K562 (cell line): Measurements from ENCODE around the gene EMID1. TPM values are rescaled to one million over a fixed set of nuclear protein-coding genes. Genes with fewer than 3 reads are reported as not detected.
A peak's percentile ranks its signal among the peaks of the same experiment; 100 is the strongest.

Source experiments
- BRD9 ChIP-seq: fragments of 450-650 bp; IDR thresholded peaks from 2 replicates; pipeline ENCODE4 v1.6.1; 2018; ENCODE audit warnings: low read depth; ENCODE audit not compliant: partially characterized antibody
- CTCFL ChIP-seq: IDR thresholded peaks from 2 replicates; pipeline ENCODE4 v1.6.1; 2011; ENCODE audit warnings: borderline replicate concordance, low read depth, mild to moderate bottlenecking, moderate library complexity, low read length; ENCODE audit not compliant: insufficient read depth, poor library complexity, severe bottlenecking
- GMEB1 ChIP-seq: fragments of 250-450 bp; sonication (Bioruptor Pico); IDR thresholded peaks from 2 replicates; pipeline ENCODE4 v1.4.0; 2020; ENCODE audit warnings: mild to moderate bottlenecking
- HSF4 ChIP-seq: fragments of 250-450 bp; sonication (Bioruptor Pico); IDR thresholded peaks from 2 replicates; pipeline ENCODE4 v2.1.2; 2022; ENCODE audit warnings: mild to moderate bottlenecking, moderate library complexity, borderline replicate concordance
- KDM1A ChIP-seq, 2 experiments: fragments of 450-650 bp; IDR thresholded peaks; 2 replicates each; pipeline ENCODE4 v1.6.1; 2016; ENCODE audit warnings: mild to moderate bottlenecking in 2 of 2
- MCM2 ChIP-seq: fragments of 450-650 bp; IDR thresholded peaks from 2 replicates; pipeline ENCODE4 v1.6.1; 2017; ENCODE audit warnings: low read depth, mild to moderate bottlenecking
- NCOA6 ChIP-seq: fragments of 450-650 bp; IDR thresholded peaks from 2 replicates; pipeline ENCODE4 v1.6.1; 2017; ENCODE audit warnings: mild to moderate bottlenecking
- PHB2 ChIP-seq: fragments of 450-650 bp; IDR thresholded peaks from 2 replicates; pipeline ENCODE4 v1.6.1; 2017; ENCODE audit warnings: low read depth
- PHTF2 ChIP-seq: fragments of 250-450 bp; sonication (Bioruptor Pico); IDR thresholded peaks from 2 replicates; pipeline ENCODE4 v1.5.0; 2021; ENCODE audit warnings: mild to moderate bottlenecking
- polyA plus RNA-seq, 8 experiments: library from polyadenylated mRNA; depleted of rRNA in 4 of 8; stranded (reverse) in 5 of 8; unstranded in 3 of 8; fragments of >200 nt; fragmentation: Nextera tagmentation in 2 of 8; fragmentation: Illumina TruSeq in 1 of 8; extraction: Ambion mirVana in 2 of 8; extraction: Trizol in 1 of 8; gene quantifications; 2 replicates each; pipeline versions ENCODE4 v1.2.1 to v1.2.3, GENCODE V29; 2011 to 2014; ENCODE audit warnings: inconsistent platforms in 1 of 8, missing spikeins in 1 of 8
- total RNA-seq, 7 experiments: library from RNA; depleted of rRNA in 6 of 7; stranded (reverse); fragments of >200 nt in 6 of 7; fragmentation: Illumina TruSeq in 2 of 7; extraction: Trizol in 2 of 7; gene quantifications; 2 replicates each; pipeline versions ENCODE4 v1.2.1 to v1.2.3, GENCODE V29; 2011 to 2021; ENCODE audit warnings: low replicate concordance in 1 of 7
- TF ChIP-seq, protein P1 (sequence below): sonication (generic); formaldehyde crosslinking; IDR thresholded peaks from 2 replicates; pipeline ENCODE4 v1.8.1; 2023; ENCODE audit warnings: mild to moderate bottlenecking, missing genetic modification reagents
- TF ChIP-seq, protein P2 (sequence below): fragments of 450-650 bp; formaldehyde crosslinking; IDR thresholded peaks from 2 replicates; pipeline ENCODE4 v1.4.0; 2020; ENCODE audit warnings: mild to moderate bottlenecking, moderate library complexity

EMID1 gene
- total and polyA plus RNA-seq, 9 of the 15 experiments (the other 6 are each of a cell fraction or from before 2014, with no cell fraction given), result 0.15 to 7.2 (median 2.7) TPM

DNA sequence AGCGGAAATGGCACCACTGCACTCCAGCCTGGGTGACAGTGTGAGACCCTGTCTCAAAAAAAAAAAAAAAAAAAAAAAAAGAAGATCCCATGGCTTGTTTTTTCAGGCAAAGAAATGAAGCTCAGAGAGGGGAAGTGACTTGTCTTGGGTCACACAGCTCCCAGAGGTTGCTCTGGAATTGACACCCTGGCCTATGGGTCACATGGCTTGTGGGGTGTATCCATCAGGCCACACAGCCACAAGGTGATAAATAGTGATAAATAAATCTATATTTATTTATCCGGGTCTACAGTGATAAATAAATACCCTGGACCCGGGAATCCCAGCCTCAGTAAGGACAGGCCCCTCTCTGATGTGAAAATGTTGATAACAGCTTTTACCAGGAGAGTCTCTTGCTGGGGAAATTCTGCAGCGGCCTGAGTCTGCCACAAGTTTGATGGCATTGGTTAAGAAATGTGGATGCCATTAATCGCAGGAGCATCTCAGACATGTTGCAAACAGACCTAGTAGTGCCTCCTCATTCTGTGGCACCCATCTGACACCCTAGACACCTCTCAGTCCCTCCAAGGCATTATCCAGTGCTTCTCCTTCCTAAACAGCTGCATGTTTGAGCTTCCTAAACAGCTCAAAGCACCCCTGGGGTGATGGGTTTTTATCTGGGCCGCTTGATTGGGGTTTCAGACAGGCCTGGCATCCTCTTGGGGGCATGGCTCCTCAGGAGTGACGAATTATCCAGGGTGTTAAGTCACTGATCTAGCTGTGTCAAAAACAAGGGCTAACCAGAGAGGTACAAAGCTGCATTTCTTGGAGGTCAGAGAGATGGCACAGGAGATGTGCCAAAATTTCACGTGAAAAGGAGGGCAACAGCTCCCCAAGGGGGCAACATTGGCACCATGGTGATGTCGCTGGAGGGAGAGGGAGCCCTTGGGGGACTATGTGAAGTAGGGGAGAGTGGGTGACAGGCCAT lies 1.9 kb upstream of the EMID1 start (continued):
- no peak for TF ChIP-seq PHB2
- TF ChIP-seq PHTF2 (CRISPR knock-in tag), result no peak
- TF ChIP-seq, protein P1, sequence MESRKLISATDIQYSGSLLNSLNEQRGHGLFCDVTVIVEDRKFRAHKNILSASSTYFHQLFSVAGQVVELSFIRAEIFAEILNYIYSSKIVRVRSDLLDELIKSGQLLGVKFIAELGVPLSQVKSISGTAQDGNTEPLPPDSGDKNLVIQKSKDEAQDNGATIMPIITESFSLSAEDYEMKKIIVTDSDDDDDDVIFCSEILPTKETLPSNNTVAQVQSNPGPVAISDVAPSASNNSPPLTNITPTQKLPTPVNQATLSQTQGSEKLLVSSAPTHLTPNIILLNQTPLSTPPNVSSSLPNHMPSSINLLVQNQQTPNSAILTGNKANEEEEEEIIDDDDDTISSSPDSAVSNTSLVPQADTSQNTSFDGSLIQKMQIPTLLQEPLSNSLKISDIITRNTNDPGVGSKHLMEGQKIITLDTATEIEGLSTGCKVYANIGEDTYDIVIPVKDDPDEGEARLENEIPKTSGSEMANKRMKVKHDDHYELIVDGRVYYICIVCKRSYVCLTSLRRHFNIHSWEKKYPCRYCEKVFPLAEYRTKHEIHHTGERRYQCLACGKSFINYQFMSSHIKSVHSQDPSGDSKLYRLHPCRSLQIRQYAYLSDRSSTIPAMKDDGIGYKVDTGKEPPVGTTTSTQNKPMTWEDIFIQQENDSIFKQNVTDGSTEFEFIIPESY (CRISPR knock-in tag), result no peak
- TF ChIP-seq KDM1A (IDR thresholded peaks at IDR 0.05), result 0 out of 4 replicates have a peak, but pooled peaks of 1 of the 2 experiments have one; percentile 8
- no peak for TF ChIP-seq CTCFL
- no peak for TF ChIP-seq NCOA6
- TF ChIP-seq, protein P2, sequence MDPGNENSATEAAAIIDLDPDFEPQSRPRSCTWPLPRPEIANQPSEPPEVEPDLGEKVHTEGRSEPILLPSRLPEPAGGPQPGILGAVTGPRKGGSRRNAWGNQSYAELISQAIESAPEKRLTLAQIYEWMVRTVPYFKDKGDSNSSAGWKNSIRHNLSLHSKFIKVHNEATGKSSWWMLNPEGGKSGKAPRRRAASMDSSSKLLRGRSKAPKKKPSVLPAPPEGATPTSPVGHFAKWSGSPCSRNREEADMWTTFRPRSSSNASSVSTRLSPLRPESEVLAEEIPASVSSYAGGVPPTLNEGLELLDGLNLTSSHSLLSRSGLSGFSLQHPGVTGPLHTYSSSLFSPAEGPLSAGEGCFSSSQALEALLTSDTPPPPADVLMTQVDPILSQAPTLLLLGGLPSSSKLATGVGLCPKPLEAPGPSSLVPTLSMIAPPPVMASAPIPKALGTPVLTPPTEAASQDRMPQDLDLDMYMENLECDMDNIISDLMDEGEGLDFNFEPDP, result no peak
- TF ChIP-seq GMEB1 (CRISPR knock-in tag), result no peak
- no peak for TF ChIP-seq MCM2
- TF ChIP-seq HSF4, result no peak
- peak; percentile 68 for TF ChIP-seq BRD9
